GM06990 (cell line): ENCODE results near the gene MYRF.

ENCODE experiments used
- DNase-seq: peaks from one replicate; pipeline ENCODE4 v3.0.0-alpha.2; 2011; ENCODE audit not compliant: insufficient read length; ENCODE audit errors: extremely low read depth
- H3K27me3 ChIP-seq: replicated peaks from 2 replicates; pipeline ENCODE4 v1.6.0; 2011; ENCODE audit warnings: low read length; ENCODE audit not compliant: control insufficient read depth, insufficient read depth
- H3K36me3 ChIP-seq: 2 replicates; pipeline ENCODE4 v1.5.1; 2011; ENCODE audit warnings: low read length; ENCODE audit not compliant: control insufficient read depth, insufficient read depth
- H3K4me3 ChIP-seq: replicated peaks from 2 replicates; pipeline ENCODE4 v1.5.1; 2011; ENCODE audit warnings: low read depth, mild to moderate bottlenecking, control low read depth, low read length
- CTCF ChIP-seq: IDR thresholded peaks from 2 replicates; pipeline ENCODE4 v1.5.1; 2011; ENCODE audit warnings: low read length, control low read depth, mild to moderate bottlenecking, inconsistent platforms; ENCODE audit not compliant: insufficient read depth, poor library complexity, severe bottlenecking

Gene MYRF

GRCh38 chr11:61773356-61773755 is 20.9 kb downstream of the MYRF start:
- no peak for DNase-seq
- Histone ChIP-seq H3K27me3 (no peaks in the 10 kb centered on the region), H3K4me3 (no peak overlapping the region), H3K36me3 (no peaks in the 10 kb centered on the region)
- TF ChIP-seq CTCF: no peak

- no peaks in the 10 kb centered on the region for H3K27me3 ChIP-seq
- no peak for DNase-seq
- H3K36me3 ChIP-seq: no peaks in the 10 kb centered on the region
- H3K4me3 ChIP-seq: no peak overlapping the region
- TF ChIP-seq CTCF: no peak
Measured at GRCh38 chr11:61773809-61774208, 21.4 kb downstream of the MYRF start.

DNA sequence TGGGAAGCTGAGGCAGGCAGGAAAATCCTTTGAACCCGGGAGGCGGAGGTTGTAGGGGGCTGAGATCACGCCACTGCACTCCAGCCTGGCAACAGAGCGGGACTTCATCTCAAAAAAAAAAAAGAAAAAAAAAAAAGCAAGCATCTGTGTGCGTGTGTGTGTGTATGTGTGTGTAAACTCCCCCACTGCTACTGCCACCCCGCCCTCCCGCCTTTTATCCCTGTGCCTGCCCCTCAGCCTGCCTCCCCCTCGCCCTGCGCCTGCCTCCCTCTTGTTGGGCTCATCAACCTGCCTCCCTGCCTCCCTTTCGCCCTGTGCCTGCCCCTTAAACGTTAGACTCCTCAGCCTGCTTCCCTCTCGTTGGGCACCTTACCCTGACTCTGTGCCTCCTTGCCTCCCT is 22.0 kb downstream of the MYRF start:
- Histone ChIP-seq H3K27me3 (no peaks in the 10 kb centered on the region), H3K4me3 (no peak overlapping the region), H3K36me3 (no peaks in the 10 kb centered on the region)
- TF ChIP-seq CTCF: no peak
- DNase-seq: no peak

DNA sequence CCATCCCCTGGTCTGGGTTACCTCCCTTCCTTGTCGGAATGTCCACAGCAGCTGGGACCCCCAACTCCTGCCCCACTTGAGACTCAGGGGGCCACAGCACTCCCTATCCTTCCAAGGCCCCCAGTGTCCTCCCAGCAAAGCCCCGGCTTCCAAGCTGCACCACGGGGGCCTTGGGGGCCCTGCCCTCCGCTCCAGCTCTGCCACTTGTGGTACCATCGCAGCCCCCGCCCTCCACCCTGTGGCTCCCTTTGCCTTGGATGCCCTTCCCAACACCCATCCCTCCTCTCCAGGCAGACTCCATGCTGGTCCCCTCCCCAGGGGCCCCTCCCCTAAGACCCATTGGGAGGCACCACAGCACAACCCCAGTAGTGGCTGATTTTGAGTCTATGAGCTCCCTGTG is 22.7 kb downstream of the MYRF start:
- no peaks in the 10 kb centered on the region for H3K36me3 ChIP-seq
- TF ChIP-seq CTCF: no peak
- DNase-seq: no peak
- H3K4me3 ChIP-seq: no peak overlapping the region
- H3K27me3 ChIP-seq: no peaks in the 10 kb centered on the region

GRCh38 chr11:61775606-61776554 is 23.4 kb downstream of the MYRF start:
- DNase-seq: no peak
- H3K27me3 ChIP-seq: no peaks in the 10 kb centered on the region
- no peaks in the 10 kb centered on the region for H3K36me3 ChIP-seq
- TF ChIP-seq CTCF: no peak
- no peak overlapping the region for H3K4me3 ChIP-seq

DNA sequence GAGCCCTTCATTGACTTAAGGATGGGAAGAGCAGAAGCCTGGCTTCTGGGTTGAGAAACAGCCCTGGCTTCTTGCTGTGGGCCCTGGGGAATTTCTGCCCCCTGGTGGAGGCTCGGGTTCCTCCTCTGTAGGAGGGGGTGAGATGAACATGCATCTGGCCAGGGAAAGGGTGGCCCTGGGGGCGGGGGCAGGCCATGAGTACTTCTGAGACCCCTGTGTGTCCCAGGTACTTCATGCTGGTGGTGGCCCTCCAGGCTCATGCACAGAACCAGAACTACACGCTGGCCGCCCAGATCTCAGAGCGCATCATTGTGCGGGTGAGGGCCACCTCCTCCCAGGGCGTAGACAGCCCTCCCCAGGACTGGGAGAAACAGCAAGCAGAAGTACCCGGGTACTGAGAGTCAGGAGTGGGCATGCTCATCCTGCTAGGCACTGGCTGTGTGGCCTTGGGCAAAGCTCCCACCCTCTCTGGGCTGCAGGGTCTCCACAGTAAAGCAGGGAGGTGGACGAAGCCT is 24.2 kb downstream of the MYRF start:
- Histone ChIP-seq H3K36me3 (no peaks in the 10 kb centered on the region), H3K27me3 (no peaks in the 10 kb centered on the region), H3K4me3 (no peak overlapping the region)
- no peak for DNase-seq
- peak; percentile 94 for TF ChIP-seq CTCF
